ENCODE data around the gene KRTDAP.

Gene KRTDAP

DNA sequence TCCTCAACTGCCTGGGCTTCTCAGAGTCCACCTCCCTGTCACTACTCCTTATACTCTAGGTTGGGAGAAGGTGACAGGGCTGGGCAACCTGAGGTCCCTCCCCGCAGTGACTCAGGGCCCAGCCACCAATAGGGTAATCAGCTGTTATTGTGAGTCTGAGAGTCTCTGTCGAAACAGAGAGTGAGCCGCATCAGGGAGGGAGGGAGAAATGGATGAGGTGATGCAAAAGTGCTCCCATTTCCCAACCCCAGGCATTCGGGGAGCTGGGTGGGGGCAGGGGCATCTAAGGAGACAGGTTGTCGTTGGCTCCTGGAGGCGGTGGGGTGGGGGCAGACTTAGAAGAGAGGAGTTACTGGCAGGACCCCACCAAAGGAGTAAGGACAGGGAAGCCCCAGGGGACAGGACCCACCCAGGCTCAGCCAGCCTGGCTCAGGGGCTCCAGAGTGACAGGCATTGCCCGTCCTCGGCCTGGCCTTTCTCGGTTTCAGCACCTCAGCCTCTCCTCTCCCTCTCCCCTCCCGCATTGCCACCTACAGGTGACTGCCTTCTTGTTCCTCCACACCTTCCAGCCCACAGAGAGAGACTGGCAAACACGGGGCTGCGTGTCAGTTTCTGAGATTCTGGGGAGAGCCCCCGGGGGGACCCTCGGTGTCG lies 23.5 kb upstream of the KRTDAP start, which contains the start of gene DMKN:
Gene DMKN, minus strand, starts transcription at position 22 of the 654 bp plus-strand sequence. CDS start 174 bp downstream, outside the sequence.
- Histone ChIP-seq H3K27me3 (ENCODE audit: insufficient read depth, poor library complexity, severe bottlenecking) (peaks cover 29% of the 10 kb centered on the region), H3K4me3 (replicated peaks; ENCODE audit: insufficient read depth, low read length) (no peak within 1 kb of the TSS), H3K27ac (replicated peaks) (no peak within 1 kb of the TSS)
- no peak for DNase-seq (ENCODE audit: low read depth in 1 of 2, low spot score in 1 of 2)
- TF ChIP-seq POLR2AphosphoS5 (IDR thresholded peaks at IDR 0.05; ENCODE audit: low read depth) (no peak), REST (IDR thresholded peaks at IDR 0.05; ENCODE audit: insufficient replicate concordance, low read depth) (no peak), GABPA (IDR thresholded peaks at IDR 0.05; ENCODE audit: low read depth) (no peak), SPI1 (IDR thresholded peaks at IDR 0.05; ENCODE audit: borderline replicate concordance, low read depth) (no peak)
- TF ChIP-seq, protein P1, sequence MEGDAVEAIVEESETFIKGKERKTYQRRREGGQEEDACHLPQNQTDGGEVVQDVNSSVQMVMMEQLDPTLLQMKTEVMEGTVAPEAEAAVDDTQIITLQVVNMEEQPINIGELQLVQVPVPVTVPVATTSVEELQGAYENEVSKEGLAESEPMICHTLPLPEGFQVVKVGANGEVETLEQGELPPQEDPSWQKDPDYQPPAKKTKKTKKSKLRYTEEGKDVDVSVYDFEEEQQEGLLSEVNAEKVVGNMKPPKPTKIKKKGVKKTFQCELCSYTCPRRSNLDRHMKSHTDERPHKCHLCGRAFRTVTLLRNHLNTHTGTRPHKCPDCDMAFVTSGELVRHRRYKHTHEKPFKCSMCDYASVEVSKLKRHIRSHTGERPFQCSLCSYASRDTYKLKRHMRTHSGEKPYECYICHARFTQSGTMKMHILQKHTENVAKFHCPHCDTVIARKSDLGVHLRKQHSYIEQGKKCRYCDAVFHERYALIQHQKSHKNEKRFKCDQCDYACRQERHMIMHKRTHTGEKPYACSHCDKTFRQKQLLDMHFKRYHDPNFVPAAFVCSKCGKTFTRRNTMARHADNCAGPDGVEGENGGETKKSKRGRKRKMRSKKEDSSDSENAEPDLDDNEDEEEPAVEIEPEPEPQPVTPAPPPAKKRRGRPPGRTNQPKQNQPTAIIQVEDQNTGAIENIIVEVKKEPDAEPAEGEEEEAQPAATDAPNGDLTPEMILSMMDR (IDR thresholded peaks at IDR 0.05; ENCODE audit: insufficient read depth, low read length) = no peak

GRCh38 chr19:35512831-35513627 lies 22.8 kb upstream of the KRTDAP start:
- no peak overlapping the region for H3K27ac ChIP-seq (replicated peaks)
- H3K27me3 ChIP-seq (ENCODE audit: insufficient read depth, poor library complexity, severe bottlenecking) = peaks cover 36% of the 10 kb centered on the region
- no peak for DNase-seq (ENCODE audit: low read depth in 1 of 2, low spot score in 1 of 2)
- H3K4me3 ChIP-seq (replicated peaks; ENCODE audit: insufficient read depth, low read length) = no peak overlapping the region
- TF ChIP-seq, protein P1 (IDR thresholded peaks at IDR 0.05; ENCODE audit: insufficient read depth, low read length) = no peak
- TF ChIP-seq SPI1 (IDR thresholded peaks at IDR 0.05; ENCODE audit: borderline replicate concordance, low read depth) = no peak
- TF ChIP-seq POLR2AphosphoS5 (IDR thresholded peaks at IDR 0.05; ENCODE audit: low read depth) = no peak
- no peak for TF ChIP-seq GABPA (IDR thresholded peaks at IDR 0.05; ENCODE audit: low read depth)
- no peak for TF ChIP-seq REST (IDR thresholded peaks at IDR 0.05; ENCODE audit: insufficient replicate concordance, low read depth)

- Histone ChIP-seq H3K27me3 (ENCODE audit: insufficient read depth, poor library complexity, severe bottlenecking) (peaks cover 48% of the 10 kb centered on the region), H3K27ac (replicated peaks) (no peak overlapping the region), H3K4me3 (replicated peaks; ENCODE audit: insufficient read depth, low read length) (no peak overlapping the region)
- no peak for TF ChIP-seq GABPA (IDR thresholded peaks at IDR 0.05; ENCODE audit: low read depth)
- TF ChIP-seq, protein P1 (IDR thresholded peaks at IDR 0.05; ENCODE audit: insufficient read depth, low read length) = no peak
- no peak for TF ChIP-seq REST (IDR thresholded peaks at IDR 0.05; ENCODE audit: insufficient replicate concordance, low read depth)
- no peak for TF ChIP-seq SPI1 (IDR thresholded peaks at IDR 0.05; ENCODE audit: borderline replicate concordance, low read depth)
- TF ChIP-seq POLR2AphosphoS5 (IDR thresholded peaks at IDR 0.05; ENCODE audit: low read depth) = no peak
- no peak for DNase-seq (ENCODE audit: low read depth in 1 of 2, low spot score in 1 of 2)
Observed at GRCh38 chr19:35511337-35511736, 21.1 kb upstream of the KRTDAP start.
